Esophagus muscularis mucosa (tissue), 4 donors: ENCODE measurements around the gene ERC2.

ENCODE experiments used
- EP300 ChIP-seq: sonication (generic); formaldehyde crosslinking; IDR thresholded peaks from one replicate; pipeline ENCODE4 v1.6.1; 2017; ENCODE audit warnings: antibody characterized with exemption
- POLR2A ChIP-seq: fragments of 450-650 bp; IDR thresholded peaks from one replicate; pipeline ENCODE4 v1.6.1; 2017; ENCODE audit warnings: antibody characterized with exemption, moderate library complexity, mild to moderate bottlenecking, low read depth
- POLR2AphosphoS5 ChIP-seq, 2 donors: sonication (generic); formaldehyde crosslinking; IDR thresholded peaks; one replicate each; pipeline ENCODE4 v1.6.1; 2017; ENCODE audit warnings: antibody characterized with exemption in 2 of 2
- TF ChIP-seq, protein P1 (sequence below), 3 experiments: fragments of 200-600 bp in 2 of 3; fragments of 450-650 bp in 1 of 3; sonication (generic) in 2 of 3; IDR thresholded peaks; one replicate each; pipeline ENCODE4 v1.5.1; 2017 to 2019; ENCODE audit warnings: antibody characterized with exemption in 3 of 3, mild to moderate bottlenecking in 2 of 3, moderate library complexity in 1 of 3

DNA sequence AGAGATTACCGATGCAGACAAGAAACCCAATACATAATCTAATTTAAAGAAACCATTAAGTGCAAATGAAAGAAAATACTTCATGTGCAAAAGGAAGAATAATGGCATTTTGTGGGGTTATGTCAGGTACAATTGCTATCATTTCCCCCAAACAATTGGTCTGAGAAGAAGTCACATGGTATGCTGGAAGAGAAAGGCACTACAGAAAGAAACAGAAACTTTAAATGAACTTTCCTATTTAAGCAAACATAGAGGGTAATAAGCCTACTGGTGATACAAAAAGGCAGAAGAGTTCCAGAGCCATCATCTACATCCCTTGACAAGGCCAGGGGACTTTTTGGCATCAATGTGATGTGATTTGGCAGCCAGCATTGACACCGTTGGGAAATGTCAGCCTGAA, 678.8 kb downstream of the ERC2 start:
- TF ChIP-seq EP300 (no peak), POLR2A (no peak), POLR2AphosphoS5 (IDR thresholded peaks at IDR 0.05) (no peak)
- TF ChIP-seq, protein P1, sequence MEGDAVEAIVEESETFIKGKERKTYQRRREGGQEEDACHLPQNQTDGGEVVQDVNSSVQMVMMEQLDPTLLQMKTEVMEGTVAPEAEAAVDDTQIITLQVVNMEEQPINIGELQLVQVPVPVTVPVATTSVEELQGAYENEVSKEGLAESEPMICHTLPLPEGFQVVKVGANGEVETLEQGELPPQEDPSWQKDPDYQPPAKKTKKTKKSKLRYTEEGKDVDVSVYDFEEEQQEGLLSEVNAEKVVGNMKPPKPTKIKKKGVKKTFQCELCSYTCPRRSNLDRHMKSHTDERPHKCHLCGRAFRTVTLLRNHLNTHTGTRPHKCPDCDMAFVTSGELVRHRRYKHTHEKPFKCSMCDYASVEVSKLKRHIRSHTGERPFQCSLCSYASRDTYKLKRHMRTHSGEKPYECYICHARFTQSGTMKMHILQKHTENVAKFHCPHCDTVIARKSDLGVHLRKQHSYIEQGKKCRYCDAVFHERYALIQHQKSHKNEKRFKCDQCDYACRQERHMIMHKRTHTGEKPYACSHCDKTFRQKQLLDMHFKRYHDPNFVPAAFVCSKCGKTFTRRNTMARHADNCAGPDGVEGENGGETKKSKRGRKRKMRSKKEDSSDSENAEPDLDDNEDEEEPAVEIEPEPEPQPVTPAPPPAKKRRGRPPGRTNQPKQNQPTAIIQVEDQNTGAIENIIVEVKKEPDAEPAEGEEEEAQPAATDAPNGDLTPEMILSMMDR (IDR thresholded peaks at IDR 0.05), result no peak
